Left ventricle myocardium superior (tissue), 1 donor: ENCODE data around the gene USP28. TPM values are rescaled to one million over a fixed set of nuclear protein-coding genes. Genes with fewer than 3 reads are reported as not detected.
"Not testable (repeated sequence)": the region's sequence is repeated elsewhere in the genome, so short reads cannot be mapped to it uniquely, and the experiment has no call there.

Experiments
- ATAC-seq: fragments of 200-7000 bp; cut with Tn5 transposase; one replicate; pipeline ENCODE4 v1.9.1; 2020; ENCODE audit warnings: mild to moderate bottlenecking, moderate library complexity
- DNase-seq: peaks from one replicate; pipeline ENCODE4 v3.0.0-alpha.2; 2020
- intact Hi-C: fragments of 100-400 bp; cut with micrococcal nuclease; formaldehyde crosslinking; loops from one replicate; pipeline ENCODE4 v1.11.0; 2022
- long read RNA-seq: library from polyadenylated mRNA; unstranded; transcript quantifications from one replicate; pipeline ENCODE4 v2.0.0, GENCODE V29; 2021
- total RNA-seq: library from RNA; stranded (reverse); fragmentation: NEBNext Ultra II Directional; extraction: Animal tissue kit (Norgen Biotek cat#: 25700); gene quantifications from one replicate; pipeline ENCODE4 v1.2.1, GENCODE V29; 2021
- donor health status: DM: no; HTN: yes; CAD: no; lungs with severe emphysema.

Gene USP28
- 167 TPM for total RNA-seq
- long read RNA-seq, full-length matches to known transcripts, result 10 of 63 reads
- long read RNA-seq, partial matches to known transcripts, result 21 of 63 reads
- long read RNA-seq, other reads (novel, unspliced or antisense), result 32 of 63 reads

- DNase-seq (peak; percentile 99), ATAC-seq (peak; percentile 78)
- intact Hi-C loops, result no loop called here
These were observed at the start of gene USP28 for GRCh38 chr11:113875234-113876073. USP28 (minus strand) TSS chr11:113875572; CDS start chr11:113875501, 71 bp downstream.

DNA sequence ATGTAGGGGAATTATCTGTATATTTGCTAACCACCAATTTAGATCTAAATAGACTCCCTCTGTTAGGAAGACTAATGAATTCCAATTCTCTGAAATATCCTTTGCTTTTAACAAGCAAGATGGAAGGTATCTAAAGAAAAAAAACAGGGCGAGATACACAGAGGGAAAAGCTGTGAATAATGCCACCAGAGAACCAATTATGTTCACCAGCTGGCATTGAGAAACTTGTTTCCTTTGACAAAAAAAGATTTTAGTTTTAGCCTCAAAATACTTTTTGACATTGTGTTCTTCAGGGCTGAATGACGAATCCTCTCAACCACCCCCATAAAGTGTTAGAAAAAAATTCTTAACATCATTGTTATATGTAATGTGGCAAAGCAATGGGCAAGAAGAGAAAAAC is 48.2 kb upstream of the USP28 start:
- no peak for DNase-seq
- no peak for ATAC-seq
- intact Hi-C loops, result no loop called here

- ATAC-seq, DNase-seq, intact Hi-C loops: not testable (repeated sequence)
These were observed 36.1 kb upstream of the USP28 start for GRCh38 chr11:113911491-113911890.

DNA sequence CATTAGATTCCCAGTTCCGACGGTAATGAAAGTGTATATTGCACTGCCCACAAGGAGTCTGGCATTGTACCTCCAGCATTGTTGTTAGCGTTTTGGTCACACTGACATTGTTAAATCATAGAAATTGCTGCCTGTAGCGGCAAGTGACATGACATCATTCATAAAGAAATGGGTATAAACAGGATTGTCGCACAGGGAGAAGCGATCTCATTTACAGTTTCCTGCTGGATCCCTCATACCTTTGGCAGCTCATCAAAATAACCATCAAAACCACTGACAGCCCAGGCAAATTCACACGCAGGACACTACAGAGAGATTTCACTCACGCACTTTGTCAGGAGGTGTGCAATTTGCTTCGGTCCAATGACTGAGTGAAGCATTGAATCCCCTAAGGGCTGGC is 32.7 kb upstream of the USP28 start:
- intact Hi-C loops, result no loop called here
- DNase-seq (no peak), ATAC-seq (no peak)

DNA sequence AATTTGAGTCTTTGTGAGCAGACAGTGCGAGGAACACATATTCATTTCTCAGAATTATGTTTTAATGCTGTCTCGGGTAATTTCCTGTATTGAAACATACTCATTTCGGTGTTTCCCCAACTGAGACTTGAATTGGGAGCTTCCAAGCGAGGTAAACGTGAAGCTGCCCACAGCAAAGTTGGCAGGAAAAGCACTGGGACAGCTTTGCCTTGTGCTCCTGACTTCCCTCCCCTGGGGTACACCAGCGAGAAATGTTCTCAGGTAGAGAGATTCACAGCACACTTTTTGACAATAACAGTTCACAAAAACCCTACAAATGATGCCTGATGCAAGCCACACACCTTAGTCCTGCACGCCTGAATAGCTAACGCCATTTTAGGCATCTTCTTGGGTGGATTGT is 32.3 kb upstream of the USP28 start:
- DNase-seq, result no peak
- intact Hi-C loops, result no loop called here
- no peak for ATAC-seq

GRCh38 chr11:113907152-113907551 is 31.8 kb upstream of the USP28 start:
- DNase-seq (no peak), ATAC-seq (no peak)
- intact Hi-C loops, result no loop called here

- intact Hi-C loops, result no loop called here
These were observed 31.1 kb upstream of the USP28 start for GRCh38 chr11:113906516-113906915.

DNA sequence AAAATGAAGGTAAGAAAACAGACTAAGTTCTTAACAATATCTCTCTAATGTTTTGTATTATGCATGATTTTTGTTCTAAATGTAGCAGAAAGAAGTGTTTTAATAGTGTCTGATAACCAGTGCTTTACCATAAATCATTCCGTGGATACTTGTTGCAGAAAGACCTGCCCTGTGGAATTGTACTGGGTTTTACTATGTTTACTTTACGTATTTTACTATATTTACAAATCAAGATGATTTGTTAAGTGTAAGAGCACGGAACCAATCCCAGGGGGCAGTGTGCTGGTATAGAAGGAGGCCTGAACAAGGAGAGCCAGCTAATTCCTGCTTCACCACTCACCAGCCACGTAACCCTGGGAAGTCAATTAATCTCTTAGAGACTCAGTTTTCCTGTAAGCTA is 30.7 kb upstream of the USP28 start:
- ATAC-seq (peak; percentile 43), DNase-seq (no peak)
- intact Hi-C loops, result no loop called here

More at GRCh38 chr11:113906516-113906915, 31.1 kb upstream of the USP28 start:
- no peak for DNase-seq
- ATAC-seq, result peak; percentile 52

- intact Hi-C loops, result no loop called here
- DNase-seq (no peak), ATAC-seq (no peak)
These were observed 29.2 kb upstream of the USP28 start, which contains the start of gene HTR3B for GRCh38 chr11:113904379-113905101. HTR3B (plus strand) TSS chr11:113904796; CDS start chr11:113904934, 138 bp downstream.

GRCh38 chr11:113901141-113901540 is 25.8 kb upstream of the USP28 start:
- DNase-seq (no peak), ATAC-seq (no peak)
- intact Hi-C loops, result no loop called here

- intact Hi-C loops, result loop anchor here (5.0 kb wide), 1 partner anchor 366 kb away; no protein-coding TSS in a partner anchor
- ATAC-seq (peak; percentile 76), DNase-seq (peak; percentile 54)
These were observed 20.9 kb upstream of the USP28 start for GRCh38 chr11:113896156-113896879.

GRCh38 chr11:113895367-113896155 is 20.2 kb upstream of the USP28 start:
- DNase-seq (no peak), ATAC-seq (peak; percentile 75)
- intact Hi-C loops, result loop anchor here (5.0 kb wide), 1 partner anchor 367 kb away; no protein-coding TSS in a partner anchor

DNA sequence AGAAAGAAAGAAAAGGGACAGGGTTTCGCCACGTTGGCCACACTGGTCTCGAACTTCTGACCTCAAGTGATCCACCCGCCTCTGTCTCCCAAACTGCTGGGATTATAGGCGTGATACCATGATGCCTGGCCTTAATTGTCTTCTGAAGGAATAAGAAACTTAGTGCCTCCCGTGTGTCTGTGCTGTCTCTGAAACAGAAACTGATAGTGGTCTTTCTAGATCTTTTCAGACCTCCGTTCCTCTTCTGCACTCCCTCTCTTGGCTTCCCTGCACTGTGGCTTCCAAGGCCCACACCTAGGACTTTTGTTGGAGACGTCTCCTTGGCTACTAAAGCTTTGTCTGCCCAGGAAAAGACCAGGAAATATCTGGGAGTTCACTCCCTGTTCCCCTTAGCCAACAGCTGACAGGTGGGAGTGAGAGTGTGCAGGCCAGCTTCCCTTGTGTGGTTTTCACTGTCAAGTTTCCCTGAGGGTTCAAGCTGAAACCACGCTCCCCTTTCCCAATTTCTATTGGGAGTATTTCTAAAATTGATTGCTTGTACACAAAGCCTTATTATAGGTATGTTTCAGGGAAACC is 19.1 kb upstream of the USP28 start:
- DNase-seq (peak; percentile 40), ATAC-seq (peak; percentile 75)
- intact Hi-C loops, result no loop called here

- intact Hi-C loops, result no loop called here
- ATAC-seq, result no peak
These were observed 13.5 kb upstream of the USP28 start for GRCh38 chr11:113888848-113889247.

GRCh38 chr11:113885897-113886296 is 10.5 kb upstream of the USP28 start:
- ATAC-seq, result no peak
- intact Hi-C loops, result no loop called here
- DNase-seq, result no peak

More at GRCh38 chr11:113888848-113889247, 13.5 kb upstream of the USP28 start:
- DNase-seq, result no peak

DNA sequence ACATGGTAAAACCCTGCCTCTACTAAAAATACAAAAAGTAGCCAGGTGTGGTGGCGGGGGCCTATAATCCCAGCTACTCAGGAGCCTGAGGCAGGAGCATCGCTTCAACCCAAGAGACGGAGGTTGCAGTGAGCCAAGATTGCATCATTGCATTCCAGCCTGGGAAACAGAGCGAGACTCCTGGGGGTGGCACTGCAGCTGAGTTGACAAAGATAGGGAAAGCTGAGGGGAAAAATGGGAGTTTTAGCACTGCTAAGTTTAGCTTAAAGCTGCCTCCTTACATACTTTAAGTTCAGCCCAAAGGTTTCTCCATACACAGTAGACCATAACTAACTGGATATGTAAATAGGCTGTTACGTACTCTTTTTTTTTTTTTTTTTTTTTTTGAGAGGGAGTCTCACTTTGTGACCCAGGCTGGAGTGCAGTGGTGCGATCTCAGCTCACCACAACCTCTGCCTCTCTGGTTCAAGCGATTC is 9.0 kb upstream of the USP28 start:
- intact Hi-C loops, result no loop called here
- ATAC-seq, result peak; percentile 40
- no peak for DNase-seq

DNA sequence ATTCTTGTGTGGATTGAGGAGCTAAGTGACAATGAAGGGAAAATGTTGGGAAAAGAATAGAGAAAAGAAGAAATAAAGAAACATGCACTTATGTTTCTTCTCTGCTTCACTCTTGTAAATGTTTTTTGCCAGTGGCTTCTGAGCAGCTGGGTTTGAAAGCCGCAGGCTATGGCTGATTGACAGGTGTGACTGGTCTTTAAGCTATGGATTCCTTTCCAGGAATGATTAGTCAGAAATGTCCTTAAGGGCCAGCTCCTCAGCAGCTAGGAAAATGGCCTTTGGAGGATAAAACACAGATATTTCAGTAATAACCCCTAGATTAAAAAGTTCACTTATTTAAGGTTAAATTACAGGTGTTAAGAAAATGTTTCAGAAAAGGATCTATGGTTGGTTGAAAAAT is 6.5 kb upstream of the USP28 start:
- intact Hi-C loops, result no loop called here
- ATAC-seq (no peak), DNase-seq (no peak)

DNA sequence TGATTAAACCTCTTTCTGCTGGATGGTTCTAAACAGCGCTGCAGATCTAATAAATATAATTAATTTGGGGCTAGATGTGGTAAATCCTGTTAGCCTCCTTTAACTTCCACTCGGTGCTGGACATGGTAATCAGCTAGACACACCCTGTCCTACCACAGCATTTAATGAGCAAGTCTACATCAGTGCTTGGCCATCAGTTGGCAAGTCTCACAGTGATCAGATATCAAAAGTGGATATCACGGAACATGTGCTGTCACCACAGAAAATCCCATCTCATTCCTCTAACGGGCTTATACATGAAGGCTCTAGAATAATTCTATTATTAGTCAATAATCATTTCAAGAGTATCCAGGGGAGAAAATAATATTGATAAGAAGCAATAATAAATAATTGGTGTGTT is 5.6 kb upstream of the USP28 start:
- intact Hi-C loops, result no loop called here

More for the DNA sequence above, 5.6 kb upstream of the USP28 start:
- DNase-seq, result no peak
- no peak for ATAC-seq
